T-helper 1 cell treated with Interleukin-12 subunit alpha and Interleukin-12 subunit beta and Interleukin-4 antibody, amounts not matched to agents 30 ng/mL and 1 ng/mL, for 36 hours (primary cell): Measurements from ENCODE around the gene STK25. TPM values are rescaled to one million over a fixed set of nuclear protein-coding genes. Genes with fewer than 3 reads are reported as not detected.

ENCODE experiments used
- total RNA-seq: library from RNA; stranded (reverse); gene quantifications from 2 replicates; pipeline ENCODE4 v1.2.3, GENCODE V29; 2022

STK25 gene
- total RNA-seq, 1 donor from 2014 or later, result 122 TPM

Other genes starting within 250 kb of the STK25 start
- 226 and 240 TPM in 2 replicates for gene HDLBP, start 192.9 kb downstream of the STK25 start, total RNA-seq
- gene SEPTIN2, start 192.7 kb downstream of the STK25 start, total RNA-seq, result 217 and 223 TPM in 2 replicates
- gene FARP2, start 152.3 kb downstream of the STK25 start, total RNA-seq, result 20.5 and 21.5 TPM in 2 replicates
- 0.07 TPM in 2 replicates for gene BOK, start 50.2 kb upstream of the STK25 start, total RNA-seq
- gene THAP4, start 128.6 kb upstream of the STK25 start, total RNA-seq, result 34.2 and 34.6 TPM in 2 replicates
- gene ATG4B, start 129.1 kb upstream of the STK25 start, total RNA-seq, result 94.9 and 99.0 TPM in 2 replicates
- 60.2 and 65.9 TPM in 2 replicates for gene DTYMK, start 178.2 kb upstream of the STK25 start, total RNA-seq
- gene ING5, start 193.5 kb upstream of the STK25 start, total RNA-seq, result 25.3 and 29.2 TPM in 2 replicates
- gene D2HGDH, start 226.0 kb upstream of the STK25 start, total RNA-seq, result 17.9 and 20.9 TPM in 2 replicates